GM12875 (cell line): ENCODE data around the gene ARPIN.

Experiments used
- H3K4me3 ChIP-seq: one replicate; pipeline ENCODE4 v1.5.1; 2011; ENCODE audit warnings: low read depth, low read length, control low read depth
- TF ChIP-seq, protein P1 (sequence below): IDR thresholded peaks from 2 replicates; pipeline ENCODE4 v1.5.1; 2011; ENCODE audit warnings: low read depth, mild to moderate bottlenecking, control low read depth, inconsistent platforms, low read length, moderate library complexity, borderline replicate concordance; ENCODE audit not compliant: insufficient read depth

Gene ARPIN

DNA sequence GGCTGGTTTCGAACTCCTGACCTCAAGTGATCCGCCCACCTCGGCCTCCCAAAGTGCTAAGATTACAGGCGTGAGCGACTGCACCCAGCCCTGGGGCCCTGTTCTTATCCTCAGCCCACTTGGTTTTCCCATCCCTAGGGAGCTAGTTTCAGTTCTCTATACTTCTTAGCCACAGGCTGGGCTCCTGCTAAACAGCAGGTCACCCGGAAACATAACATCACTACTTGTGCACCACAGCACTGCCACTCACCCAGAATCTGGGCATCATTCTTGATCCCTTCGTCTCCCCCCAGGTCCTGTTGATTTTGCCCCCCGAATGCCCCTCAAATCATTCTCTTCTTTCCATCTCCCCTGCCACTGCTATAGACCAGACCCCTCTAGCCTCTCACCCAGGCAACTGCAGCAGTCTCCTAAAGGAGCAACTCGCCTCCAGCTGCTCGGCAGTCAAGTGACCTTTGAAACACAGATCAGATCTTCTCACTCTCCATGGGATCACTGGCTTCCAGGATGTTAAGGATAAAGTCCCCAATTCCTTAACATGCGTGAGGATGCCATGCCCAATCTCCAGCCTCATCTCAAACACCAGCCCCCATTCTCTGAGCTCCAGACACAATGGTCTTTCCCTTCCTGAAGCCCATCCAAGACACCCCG is 13.3 kb downstream of the ARPIN start:
- no peak overlapping the region for H3K4me3 ChIP-seq
- TF ChIP-seq, protein P1, sequence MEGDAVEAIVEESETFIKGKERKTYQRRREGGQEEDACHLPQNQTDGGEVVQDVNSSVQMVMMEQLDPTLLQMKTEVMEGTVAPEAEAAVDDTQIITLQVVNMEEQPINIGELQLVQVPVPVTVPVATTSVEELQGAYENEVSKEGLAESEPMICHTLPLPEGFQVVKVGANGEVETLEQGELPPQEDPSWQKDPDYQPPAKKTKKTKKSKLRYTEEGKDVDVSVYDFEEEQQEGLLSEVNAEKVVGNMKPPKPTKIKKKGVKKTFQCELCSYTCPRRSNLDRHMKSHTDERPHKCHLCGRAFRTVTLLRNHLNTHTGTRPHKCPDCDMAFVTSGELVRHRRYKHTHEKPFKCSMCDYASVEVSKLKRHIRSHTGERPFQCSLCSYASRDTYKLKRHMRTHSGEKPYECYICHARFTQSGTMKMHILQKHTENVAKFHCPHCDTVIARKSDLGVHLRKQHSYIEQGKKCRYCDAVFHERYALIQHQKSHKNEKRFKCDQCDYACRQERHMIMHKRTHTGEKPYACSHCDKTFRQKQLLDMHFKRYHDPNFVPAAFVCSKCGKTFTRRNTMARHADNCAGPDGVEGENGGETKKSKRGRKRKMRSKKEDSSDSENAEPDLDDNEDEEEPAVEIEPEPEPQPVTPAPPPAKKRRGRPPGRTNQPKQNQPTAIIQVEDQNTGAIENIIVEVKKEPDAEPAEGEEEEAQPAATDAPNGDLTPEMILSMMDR = no peak

DNA sequence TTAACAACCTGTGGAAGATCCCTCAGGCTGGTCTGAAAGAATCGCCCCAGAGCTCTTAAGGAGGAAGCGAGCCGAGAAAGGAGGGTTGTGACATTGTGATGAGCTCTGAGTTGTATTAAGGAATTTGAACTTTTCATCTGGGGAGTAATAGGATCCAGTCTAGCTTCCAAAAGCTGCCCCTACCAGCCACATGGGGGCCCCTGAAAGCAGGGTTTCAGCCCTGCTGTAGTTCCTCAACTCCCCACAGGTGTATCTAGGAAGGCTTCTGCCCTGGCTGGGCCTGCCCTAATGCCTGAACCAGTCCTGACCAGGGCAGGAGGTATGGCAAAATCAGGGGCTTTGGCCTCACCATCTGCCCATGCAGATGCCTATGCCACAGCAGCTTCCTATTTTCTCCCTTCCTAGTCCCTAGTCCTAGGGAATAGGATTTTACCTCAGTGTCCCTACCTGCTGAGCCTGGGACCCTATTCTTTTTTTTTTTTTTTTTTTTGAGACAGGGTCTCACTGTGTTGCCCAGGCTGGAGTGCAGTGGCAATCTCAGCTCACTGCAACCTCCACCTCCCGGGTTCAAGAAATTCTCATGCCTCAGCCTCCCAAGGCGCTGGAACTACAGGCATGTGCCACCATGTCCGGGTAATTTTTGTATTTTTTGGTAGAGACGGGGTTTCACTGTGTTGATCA is 14.0 kb downstream of the ARPIN start:
- H3K4me3 ChIP-seq = no peak overlapping the region
- TF ChIP-seq, protein P1 = peak; percentile 86

GRCh38 chr15:89898146-89898545 is 14.6 kb downstream of the ARPIN start:
- TF ChIP-seq, protein P1 = no peak
- no peak overlapping the region for H3K4me3 ChIP-seq

DNA sequence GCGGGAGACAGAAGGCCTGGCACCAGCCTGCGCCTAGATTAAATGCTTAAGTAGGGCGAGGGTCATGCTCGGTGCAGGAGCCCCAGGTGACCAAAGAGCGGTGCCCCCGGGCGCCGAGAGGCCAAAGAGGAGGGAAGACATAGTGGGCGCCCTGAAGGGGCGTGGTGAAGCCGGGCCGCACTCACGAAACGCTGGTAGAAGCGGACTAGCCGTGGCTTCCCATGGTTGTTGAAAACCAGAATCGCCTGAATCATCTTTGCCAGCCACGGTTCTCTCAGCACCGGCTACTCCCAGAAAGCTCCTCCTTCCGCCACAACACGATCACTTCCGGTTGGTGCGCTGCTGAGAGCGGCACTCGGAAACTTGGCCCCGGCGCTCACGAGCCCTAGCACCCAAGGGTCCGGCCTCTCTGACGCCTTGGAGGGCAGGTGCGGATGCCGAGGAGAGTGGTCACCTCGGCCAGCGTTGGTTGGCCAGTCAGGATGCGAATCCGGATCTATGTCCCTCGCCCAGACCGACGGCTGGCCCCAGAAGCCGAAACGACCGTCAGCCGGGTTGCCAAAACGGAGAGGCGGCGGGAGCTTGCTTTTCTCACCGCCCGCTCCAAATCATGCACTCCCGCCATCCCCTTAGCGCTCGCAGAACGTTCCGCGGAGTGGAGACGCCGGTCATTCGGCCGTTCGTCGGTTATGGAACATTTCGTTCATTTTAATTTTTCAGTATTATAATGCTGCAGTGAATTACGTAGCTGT is 18.9 kb downstream of the ARPIN start, which contains the start of gene AP3S2:
Gene AP3S2 (minus strand): TSS at position 299 of the 752 bp plus-strand sequence. CDS start 45 bp downstream, at position 254.
- TF ChIP-seq, protein P1 = no peak
- peak within 1 kb of the TSS; percentile 80 for H3K4me3 ChIP-seq

DNA sequence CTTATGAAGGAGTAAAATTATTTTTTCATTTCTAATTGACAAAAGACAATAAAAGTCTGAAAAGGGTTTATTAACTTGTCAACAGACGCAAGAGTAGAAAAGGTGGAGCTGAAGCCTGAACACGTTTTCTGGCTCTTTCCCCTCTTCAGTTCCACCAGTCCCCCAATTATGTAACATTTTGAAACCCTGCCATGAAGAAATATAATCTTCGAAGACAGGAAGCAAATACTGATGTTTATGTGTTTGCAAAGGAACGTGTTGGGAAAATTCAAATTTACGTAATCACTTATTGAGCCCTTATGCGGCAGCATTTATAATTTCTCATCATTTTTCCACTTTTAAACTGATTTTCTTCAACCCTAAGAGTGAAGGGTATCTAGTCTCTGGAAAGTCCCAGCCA is 19.7 kb downstream of the ARPIN start:
- H3K4me3 ChIP-seq = peak overlapping the region; percentile 80
- TF ChIP-seq, protein P1 = no peak

GRCh38 chr15:89888214-89888804 is 24.4 kb downstream of the ARPIN start:
- no peak overlapping the region for H3K4me3 ChIP-seq
- TF ChIP-seq, protein P1 = 0 out of 2 replicates have a peak, but pooled peaks have one; percentile 33
